Hepatocyte (in vitro differentiated cells): Measurements from ENCODE around the gene CEL. TPM values are rescaled to one million over a fixed set of nuclear protein-coding genes. Genes with fewer than 3 reads are reported as not detected.

Experiments
- DNase-seq: peaks from one replicate; pipeline ENCODE4 v3.0.0-alpha.2; 2016; ENCODE audit warnings: low spot score
- H2AFZ ChIP-seq: fragments of 200-600 bp; sonication (generic); 2 replicates; pipeline ENCODE4 v1.6.0; 2016; ENCODE audit warnings: antibody characterized with exemption, mild to moderate bottlenecking
- H3K27ac ChIP-seq: fragments of 200-600 bp; sonication (generic); 2 replicates; pipeline ENCODE4 v1.5.1; 2016; ENCODE audit warnings: mild to moderate bottlenecking
- H3K27me3 ChIP-seq: fragments of 200-600 bp; sonication (generic); 2 replicates; pipeline ENCODE4 v1.6.1; 2016
- H3K36me3 ChIP-seq: fragments of 200-600 bp; sonication (generic); replicated peaks from 2 replicates; pipeline ENCODE4 v1.5.1; 2016; ENCODE audit warnings: low read depth; ENCODE audit not compliant: insufficient read depth
- H3K4me1 ChIP-seq: fragments of 200-600 bp; sonication (generic); 2 replicates; pipeline ENCODE4 v1.5.1; 2016; ENCODE audit warnings: mild to moderate bottlenecking, moderate library complexity; ENCODE audit not compliant: insufficient read depth
- H3K4me2 ChIP-seq: fragments of 200-600 bp; sonication (generic); 2 replicates; pipeline ENCODE4 v1.6.0; 2016
- H3K4me3 ChIP-seq: fragments of 200-600 bp; sonication (generic); 2 replicates; pipeline ENCODE4 v1.5.1; 2016; ENCODE audit warnings: mild to moderate bottlenecking
- H3K79me2 ChIP-seq: fragments of 200-600 bp; sonication (generic); 2 replicates; pipeline ENCODE4 v1.6.0; 2017; ENCODE audit warnings: mild to moderate bottlenecking
- H3K9me2 ChIP-seq: fragments of 200-600 bp; sonication (generic); replicated peaks from 2 replicates; pipeline ENCODE4 v1.6.0; 2017; ENCODE audit warnings: mild to moderate bottlenecking; ENCODE audit not compliant: insufficient read depth
- H3K9me3 ChIP-seq: fragments of 200-600 bp; sonication (generic); 2 replicates; pipeline ENCODE4 v1.5.1; 2016; ENCODE audit warnings: low read depth, mild to moderate bottlenecking
- H4K20me1 ChIP-seq: fragments of 200-600 bp; sonication (generic); 2 replicates; pipeline ENCODE4 v1.6.0; 2016; ENCODE audit warnings: mild to moderate bottlenecking; ENCODE audit not compliant: insufficient read depth, poor library complexity, severe bottlenecking
- EZH2 ChIP-seq: fragments of 200-600 bp; sonication (generic); IDR thresholded peaks from 2 replicates; pipeline ENCODE4 v1.6.1; 2016; ENCODE audit warnings: antibody characterized with exemption, mild to moderate bottlenecking, borderline replicate concordance
- EZH2phosphoT487 ChIP-seq: fragments of 200-600 bp; sonication (generic); IDR thresholded peaks from one replicate; pipeline ENCODE4 v1.6.1; 2018; ENCODE audit warnings: antibody characterized with exemption, mild to moderate bottlenecking, low read depth, moderate library complexity; ENCODE audit not compliant: unreplicated experiment, severe bottlenecking
- WGBS: methylation state at CpG from one replicate; pipeline ENCODE4 v1.1.6; 2016; ENCODE audit warnings: low lambda C conversion rate; ENCODE audit errors: missing lambda C conversion rate; 5-methylcytosine and 5-hydroxymethylcytosine counted together
- polyA plus RNA-seq: library from polyadenylated mRNA; unstranded; fragments of >200 nt; fragmentation: Nextera tagmentation; extraction: Ambion mirVana; gene quantifications from 2 replicates; pipeline ENCODE4 v1.2.1, GENCODE V29; 2016
- total RNA-seq: library from RNA; depleted of rRNA; stranded (reverse); fragments of >200 nt; gene quantifications from 2 replicates; pipeline ENCODE4 v1.2.3, GENCODE V29; 2014
- TF ChIP-seq, protein P1 (sequence below): fragments of 200-600 bp; sonication (generic); IDR thresholded peaks from 2 replicates; pipeline ENCODE4 v1.5.1; 2016; ENCODE audit warnings: antibody characterized with exemption, mild to moderate bottlenecking; ENCODE audit not compliant: poor library complexity

Gene CEL
- total and polyA plus RNA-seq, 2 experiments from 2014 or later: 4.4 to 5.9 TPM

- H3K36me3 ChIP-seq: no peaks in the 10 kb centered on the region
- H3K9me2 ChIP-seq: no peaks in the 10 kb centered on the region
- no peak overlapping the region for H2AFZ ChIP-seq
- no peaks in the 10 kb centered on the region for H3K4me1 ChIP-seq
- no peaks in the 10 kb centered on the region for H3K27me3 ChIP-seq
- peaks cover 3% of the 10 kb centered on the region for H4K20me1 ChIP-seq
- WGBS: 96% methylated on average over 17 of the region's 17 CpGs
- DNase-seq: no peak
- TF ChIP-seq, protein P1, sequence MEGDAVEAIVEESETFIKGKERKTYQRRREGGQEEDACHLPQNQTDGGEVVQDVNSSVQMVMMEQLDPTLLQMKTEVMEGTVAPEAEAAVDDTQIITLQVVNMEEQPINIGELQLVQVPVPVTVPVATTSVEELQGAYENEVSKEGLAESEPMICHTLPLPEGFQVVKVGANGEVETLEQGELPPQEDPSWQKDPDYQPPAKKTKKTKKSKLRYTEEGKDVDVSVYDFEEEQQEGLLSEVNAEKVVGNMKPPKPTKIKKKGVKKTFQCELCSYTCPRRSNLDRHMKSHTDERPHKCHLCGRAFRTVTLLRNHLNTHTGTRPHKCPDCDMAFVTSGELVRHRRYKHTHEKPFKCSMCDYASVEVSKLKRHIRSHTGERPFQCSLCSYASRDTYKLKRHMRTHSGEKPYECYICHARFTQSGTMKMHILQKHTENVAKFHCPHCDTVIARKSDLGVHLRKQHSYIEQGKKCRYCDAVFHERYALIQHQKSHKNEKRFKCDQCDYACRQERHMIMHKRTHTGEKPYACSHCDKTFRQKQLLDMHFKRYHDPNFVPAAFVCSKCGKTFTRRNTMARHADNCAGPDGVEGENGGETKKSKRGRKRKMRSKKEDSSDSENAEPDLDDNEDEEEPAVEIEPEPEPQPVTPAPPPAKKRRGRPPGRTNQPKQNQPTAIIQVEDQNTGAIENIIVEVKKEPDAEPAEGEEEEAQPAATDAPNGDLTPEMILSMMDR: no peak
- no peak for TF ChIP-seq EZH2phosphoT487
- TF ChIP-seq EZH2: no peak
- no peak overlapping the region for H3K4me3 ChIP-seq
- H3K4me2 ChIP-seq: no peak overlapping the region
- no peaks in the 10 kb centered on the region for H3K9me3 ChIP-seq
- H3K27ac ChIP-seq: no peak overlapping the region
- H3K79me2 ChIP-seq: peaks cover 2% of the 10 kb centered on the region
Measured at GRCh38 chr9:133106511-133107244, 44.9 kb downstream of the CEL start.

GRCh38 chr9:133107245-133107722 is 45.5 kb downstream of the CEL start:
- H3K27me3 ChIP-seq: no peaks in the 10 kb centered on the region
- TF ChIP-seq EZH2phosphoT487: no peak
- H3K27ac ChIP-seq: no peak overlapping the region
- no peak for DNase-seq
- 94% methylated on average over 7 of the region's 13 CpGs for WGBS
- H3K79me2 ChIP-seq: peaks cover 7% of the 10 kb centered on the region
- H3K4me2 ChIP-seq: no peak overlapping the region
- peaks cover 6% of the 10 kb centered on the region for H4K20me1 ChIP-seq
- H3K9me2 ChIP-seq: no peaks in the 10 kb centered on the region
- H2AFZ ChIP-seq: no peak overlapping the region
- H3K9me3 ChIP-seq: no peaks in the 10 kb centered on the region
- no peaks in the 10 kb centered on the region for H3K4me1 ChIP-seq
- no peak overlapping the region for H3K4me3 ChIP-seq
- no peaks in the 10 kb centered on the region for H3K36me3 ChIP-seq

DNA sequence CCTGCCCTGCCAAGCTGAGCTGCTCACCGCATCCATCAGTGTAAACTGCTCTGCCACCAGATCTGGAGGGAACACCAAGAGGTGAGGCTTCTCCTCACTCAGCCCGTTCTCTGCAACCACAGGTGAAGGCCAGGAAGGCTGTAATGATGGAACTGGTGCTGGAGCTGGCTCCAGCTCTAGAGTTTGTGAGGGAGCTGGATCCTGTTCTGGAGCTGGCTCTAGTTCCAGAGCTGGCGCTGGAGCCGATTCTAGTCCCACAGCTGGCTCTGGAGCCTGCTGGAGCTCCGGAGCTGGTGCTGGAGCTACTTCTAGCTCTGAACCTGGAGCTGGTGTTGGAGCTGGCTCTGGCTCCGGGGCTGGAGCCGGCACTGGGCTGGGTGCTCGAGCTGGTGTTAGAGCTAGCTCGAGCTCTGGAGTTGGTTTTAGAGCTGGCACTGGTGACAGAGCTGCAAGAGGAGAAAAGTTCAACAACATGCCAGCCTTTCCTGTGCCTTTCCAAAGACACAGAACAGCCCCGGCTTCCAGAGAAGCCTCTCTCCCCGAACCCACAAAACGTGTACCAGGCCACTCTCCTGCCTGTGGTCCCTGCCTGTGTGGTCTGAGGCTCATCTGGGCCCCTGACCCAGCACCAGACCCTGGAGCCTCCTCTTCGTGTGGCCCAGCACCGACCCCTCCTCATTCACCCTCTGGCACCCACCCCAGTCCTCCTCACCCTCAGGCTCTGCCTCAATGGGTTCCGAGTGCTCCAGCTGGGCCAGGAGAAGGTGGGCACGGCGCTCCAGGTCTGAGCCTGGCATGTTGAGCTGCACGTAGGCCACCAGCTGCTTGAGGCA is 46.4 kb downstream of the CEL start:
- Histone ChIP-seq H3K4me3 (no peak overlapping the region), H4K20me1 (peaks cover 15% of the 10 kb centered on the region), H3K4me2 (no peak overlapping the region), H3K9me2 (no peaks in the 10 kb centered on the region), H3K27me3 (no peaks in the 10 kb centered on the region), H3K36me3 (no peaks in the 10 kb centered on the region), H3K4me1 (no peaks in the 10 kb centered on the region), H3K9me3 (no peaks in the 10 kb centered on the region), H3K79me2 (peaks cover 16% of the 10 kb centered on the region), H3K27ac (no peak overlapping the region), H2AFZ (no peak overlapping the region)
- 96% methylated on average over 17 of the region's 18 CpGs for WGBS
- no peak for DNase-seq
- TF ChIP-seq, protein P1: no peak
- TF ChIP-seq EZH2phosphoT487 (no peak), EZH2 (no peak)
